C4-2B (cell line): ENCODE data around the gene MYL2.

Experiments used
- ZFX ChIP-seq: fragments of 450-650 bp; IDR thresholded peaks from 2 replicates; pipeline ENCODE4 v1.6.1; 2017
- TF ChIP-seq, protein P1 (sequence below): fragments of 450-650 bp; conservative IDR thresholded peaks from 2 replicates; pipeline ENCODE4 v1.5.1; 2017; ENCODE audit warnings: mild to moderate bottlenecking

DNA sequence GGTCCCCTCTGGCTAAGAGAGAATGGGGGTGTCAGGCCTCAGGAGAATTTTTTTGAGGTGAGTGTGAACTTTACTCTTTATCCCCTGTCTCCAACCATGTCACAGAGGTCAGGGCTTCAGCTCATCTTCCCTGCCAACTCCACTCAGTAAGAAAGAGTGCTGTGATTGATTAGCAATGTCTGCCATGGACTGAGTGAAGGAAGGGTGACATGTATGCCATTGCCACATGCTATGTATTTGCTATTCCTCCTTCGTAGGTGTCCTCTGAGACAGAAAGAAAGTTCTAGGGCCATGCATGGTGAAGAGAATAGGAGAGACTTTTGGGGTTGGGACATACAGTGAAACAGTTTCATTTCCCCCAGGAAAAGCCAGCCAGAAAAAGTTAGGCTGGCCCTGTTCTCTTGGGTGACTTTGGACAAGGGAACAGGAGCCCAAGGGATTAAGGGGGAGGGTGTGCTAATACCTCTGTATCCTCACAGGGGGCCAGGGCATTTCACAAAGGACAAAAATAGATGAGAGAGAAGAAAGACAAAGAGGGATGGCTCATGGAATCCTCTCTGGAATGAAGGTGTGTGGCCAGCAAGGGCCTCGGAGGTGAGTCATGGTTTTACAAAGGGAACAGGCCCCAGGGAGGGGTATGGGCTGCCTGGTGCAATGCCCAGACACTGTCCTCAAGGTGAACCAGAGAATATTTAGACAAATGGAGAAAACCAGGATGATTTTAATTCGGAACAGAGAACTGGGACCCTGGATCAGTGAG, 13.9 kb upstream of the MYL2 start:
- TF ChIP-seq, protein P1, sequence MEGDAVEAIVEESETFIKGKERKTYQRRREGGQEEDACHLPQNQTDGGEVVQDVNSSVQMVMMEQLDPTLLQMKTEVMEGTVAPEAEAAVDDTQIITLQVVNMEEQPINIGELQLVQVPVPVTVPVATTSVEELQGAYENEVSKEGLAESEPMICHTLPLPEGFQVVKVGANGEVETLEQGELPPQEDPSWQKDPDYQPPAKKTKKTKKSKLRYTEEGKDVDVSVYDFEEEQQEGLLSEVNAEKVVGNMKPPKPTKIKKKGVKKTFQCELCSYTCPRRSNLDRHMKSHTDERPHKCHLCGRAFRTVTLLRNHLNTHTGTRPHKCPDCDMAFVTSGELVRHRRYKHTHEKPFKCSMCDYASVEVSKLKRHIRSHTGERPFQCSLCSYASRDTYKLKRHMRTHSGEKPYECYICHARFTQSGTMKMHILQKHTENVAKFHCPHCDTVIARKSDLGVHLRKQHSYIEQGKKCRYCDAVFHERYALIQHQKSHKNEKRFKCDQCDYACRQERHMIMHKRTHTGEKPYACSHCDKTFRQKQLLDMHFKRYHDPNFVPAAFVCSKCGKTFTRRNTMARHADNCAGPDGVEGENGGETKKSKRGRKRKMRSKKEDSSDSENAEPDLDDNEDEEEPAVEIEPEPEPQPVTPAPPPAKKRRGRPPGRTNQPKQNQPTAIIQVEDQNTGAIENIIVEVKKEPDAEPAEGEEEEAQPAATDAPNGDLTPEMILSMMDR: no peak
- no peak for TF ChIP-seq ZFX
